K562 (cell line): ENCODE measurements around the gene C22orf39. TPM values are rescaled to one million over a fixed set of nuclear protein-coding genes. Genes with fewer than 3 reads are reported as not detected.
A peak's percentile ranks its signal among the peaks of the same experiment; 100 is the strongest.

Experiments used
- ASH1L ChIP-seq: fragments of 450-650 bp; IDR thresholded peaks from 2 replicates; pipeline ENCODE4 v1.6.1; 2018; ENCODE audit warnings: borderline replicate concordance, mild to moderate bottlenecking, low read depth; ENCODE audit not compliant: partially characterized antibody
- BDP1 ChIP-seq: IDR thresholded peaks from 3 replicates; pipeline ENCODE4 v1.6.1; 2011; ENCODE audit not compliant: insufficient read length, insufficient read depth
- DPF2 ChIP-seq: fragments of 450-650 bp; IDR thresholded peaks from 2 replicates; pipeline ENCODE4 v1.6.1; 2016
- HMG20B ChIP-seq: fragments of 250-450 bp; sonication (Bioruptor Pico); IDR thresholded peaks from 2 replicates; pipeline ENCODE4 v1.5.0; 2021; ENCODE audit warnings: mild to moderate bottlenecking
- NR2F6 ChIP-seq: fragments of 450-650 bp; formaldehyde crosslinking; IDR thresholded peaks from 2 replicates; pipeline ENCODE4 v1.4.0; 2020; ENCODE audit warnings: mild to moderate bottlenecking
- PHF8 ChIP-seq: fragments of 200-600 bp; sonication (generic); IDR thresholded peaks from 2 replicates; pipeline ENCODE4 v1.6.1; 2012; ENCODE audit warnings: mixed run types, mild to moderate bottlenecking, inconsistent platforms, low read length, moderate library complexity, borderline replicate concordance
- TEAD4 ChIP-seq, 2 experiments: sonication (generic) in 1 of 2; formaldehyde crosslinking in 1 of 2; IDR thresholded peaks; 2 replicates each; pipeline versions ENCODE4 v1.6.1 to v1.8.0; 2012 to 2022; ENCODE audit warnings: borderline replicate concordance in 1 of 2, inconsistent platforms in 1 of 2, low read length in 1 of 2, mild to moderate bottlenecking in 1 of 2, missing genetic modification reagents in 1 of 2
- ZNF175 ChIP-seq: fragments of 200-800 bp; sonication (Bioruptor generic); IDR thresholded peaks from 2 replicates; pipeline ENCODE4 v1.6.1; 2016; ENCODE audit warnings: low read depth, mild to moderate bottlenecking, missing genetic modification characterization, missing compliant biosample characterization
- ZNF592 ChIP-seq: fragments of 450-650 bp; IDR thresholded peaks from 2 replicates; pipeline ENCODE4 v1.6.1; 2017; ENCODE audit warnings: antibody characterized with exemption, mild to moderate bottlenecking
- ZNF707 ChIP-seq: fragments of 250-450 bp; sonication (Bioruptor Pico); conservative IDR thresholded peaks from 2 replicates; pipeline ENCODE4 v1.8.0; 2022; ENCODE audit warnings: inconsistent platforms, mild to moderate bottlenecking, moderate library complexity
- polyA plus RNA-seq, 8 experiments: library from polyadenylated mRNA; depleted of rRNA in 4 of 8; stranded (reverse) in 5 of 8; unstranded in 3 of 8; fragments of >200 nt; fragmentation: Nextera tagmentation in 2 of 8; fragmentation: Illumina TruSeq in 1 of 8; extraction: Ambion mirVana in 2 of 8; extraction: Trizol in 1 of 8; gene quantifications; 2 replicates each; pipeline versions ENCODE4 v1.2.1 to v1.2.3, GENCODE V29; 2011 to 2014; ENCODE audit warnings: inconsistent platforms in 1 of 8, missing spikeins in 1 of 8
- total RNA-seq, 7 experiments: library from RNA; depleted of rRNA in 6 of 7; stranded (reverse); fragments of >200 nt in 6 of 7; fragmentation: Illumina TruSeq in 2 of 7; extraction: Trizol in 2 of 7; gene quantifications; 2 replicates each; pipeline versions ENCODE4 v1.2.1 to v1.2.3, GENCODE V29; 2011 to 2021; ENCODE audit warnings: low replicate concordance in 1 of 7
- TF ChIP-seq, protein P1 (sequence below), 3 experiments: fragments of 200-800 bp in 1 of 3; sonication (Bioruptor generic) in 1 of 3; sonication (generic) in 1 of 3; formaldehyde crosslinking in 1 of 3; IDR thresholded peaks; 2 replicates each; pipeline versions ENCODE4 v1.6.1 to v1.8.0; 2016 to 2022; ENCODE audit warnings: mild to moderate bottlenecking in 2 of 3, missing compliant biosample characterization in 2 of 3, missing genetic modification characterization in 2 of 3, missing genetic modification reagents in 1 of 3
- TF ChIP-seq, protein P2 (sequence below), 3 experiments: IDR thresholded peaks in 2 of 3; conservative IDR thresholded peaks in 1 of 3; 2 replicates each; pipeline ENCODE4 v1.5.1; 2011 to 2012; ENCODE audit warnings: low read length in 3 of 3, mild to moderate bottlenecking in 3 of 3, control low read depth in 2 of 3, improper control_type of control experiment in 1 of 3, inconsistent platforms in 1 of 3, low read depth in 1 of 3, mixed read lengths in 1 of 3, moderate library complexity in 1 of 3; ENCODE audit not compliant: insufficient read depth in 2 of 3
- TF ChIP-seq, protein P3 (sequence below): IDR thresholded peaks from 2 replicates; pipeline ENCODE4 v1.6.1; 2011; ENCODE audit warnings: borderline replicate concordance, low read depth, mild to moderate bottlenecking, moderate library complexity, low read length; ENCODE audit not compliant: insufficient read depth, poor library complexity, severe bottlenecking

Gene C22orf39
- total and polyA plus RNA-seq, 9 of the 15 experiments (the other 6 are each of a cell fraction or from before 2014, with no cell fraction given), result 20.4 to 139 (median 66.8) TPM

GRCh38 chr22:19407649-19408606, 39.6 kb downstream of the C22orf39 start (continued):
- TF ChIP-seq, protein P1, sequence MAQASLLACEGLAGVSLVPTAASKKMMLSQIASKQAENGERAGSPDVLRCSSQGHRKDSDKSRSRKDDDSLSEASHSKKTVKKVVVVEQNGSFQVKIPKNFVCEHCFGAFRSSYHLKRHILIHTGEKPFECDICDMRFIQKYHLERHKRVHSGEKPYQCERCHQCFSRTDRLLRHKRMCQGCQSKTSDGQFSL (CRISPR knock-in tag; IDR thresholded peaks at IDR 0.05), result no peak
- TF ChIP-seq, protein P1 (tag; IDR thresholded peaks at IDR 0.05), result no peak
- TF ChIP-seq NR2F6 (no peak), TEAD4 (IDR thresholded peaks at IDR 0.05; ENCODE audit: low read length) (peak; percentile 98), TEAD4 (CRISPR knock-in tag; IDR thresholded peaks at IDR 0.05; ENCODE audit: borderline replicate concordance) (no peak), PHF8 (no peak), ZNF707 (CRISPR knock-in tag) (peak; percentile 47; the same call in 1 of the 2 replicates), DPF2 (peak; percentile 92), ASH1L (no peak), BDP1 (no peak), ZNF175 (CRISPR knock-in tag) (peak; percentile 80; the same call in 1 of the 2 replicates), ZNF592 (peak; percentile 87; the same call in 1 of the 2 replicates), HMG20B (CRISPR knock-in tag) (no peak)
- TF ChIP-seq, protein P2, sequence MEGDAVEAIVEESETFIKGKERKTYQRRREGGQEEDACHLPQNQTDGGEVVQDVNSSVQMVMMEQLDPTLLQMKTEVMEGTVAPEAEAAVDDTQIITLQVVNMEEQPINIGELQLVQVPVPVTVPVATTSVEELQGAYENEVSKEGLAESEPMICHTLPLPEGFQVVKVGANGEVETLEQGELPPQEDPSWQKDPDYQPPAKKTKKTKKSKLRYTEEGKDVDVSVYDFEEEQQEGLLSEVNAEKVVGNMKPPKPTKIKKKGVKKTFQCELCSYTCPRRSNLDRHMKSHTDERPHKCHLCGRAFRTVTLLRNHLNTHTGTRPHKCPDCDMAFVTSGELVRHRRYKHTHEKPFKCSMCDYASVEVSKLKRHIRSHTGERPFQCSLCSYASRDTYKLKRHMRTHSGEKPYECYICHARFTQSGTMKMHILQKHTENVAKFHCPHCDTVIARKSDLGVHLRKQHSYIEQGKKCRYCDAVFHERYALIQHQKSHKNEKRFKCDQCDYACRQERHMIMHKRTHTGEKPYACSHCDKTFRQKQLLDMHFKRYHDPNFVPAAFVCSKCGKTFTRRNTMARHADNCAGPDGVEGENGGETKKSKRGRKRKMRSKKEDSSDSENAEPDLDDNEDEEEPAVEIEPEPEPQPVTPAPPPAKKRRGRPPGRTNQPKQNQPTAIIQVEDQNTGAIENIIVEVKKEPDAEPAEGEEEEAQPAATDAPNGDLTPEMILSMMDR (IDR thresholded peaks at IDR 0.05 in 2 of 3, conservative IDR thresholded peaks at IDR 0.05 in 1 of 3; ENCODE audit: insufficient read depth in 2 of 3, low read depth in 1 of 3, low read length in 3 of 3), result peak in 1 of 3 experiments; percentile 3; a peak in 1 of 6 replicates
- TF ChIP-seq, protein P3, sequence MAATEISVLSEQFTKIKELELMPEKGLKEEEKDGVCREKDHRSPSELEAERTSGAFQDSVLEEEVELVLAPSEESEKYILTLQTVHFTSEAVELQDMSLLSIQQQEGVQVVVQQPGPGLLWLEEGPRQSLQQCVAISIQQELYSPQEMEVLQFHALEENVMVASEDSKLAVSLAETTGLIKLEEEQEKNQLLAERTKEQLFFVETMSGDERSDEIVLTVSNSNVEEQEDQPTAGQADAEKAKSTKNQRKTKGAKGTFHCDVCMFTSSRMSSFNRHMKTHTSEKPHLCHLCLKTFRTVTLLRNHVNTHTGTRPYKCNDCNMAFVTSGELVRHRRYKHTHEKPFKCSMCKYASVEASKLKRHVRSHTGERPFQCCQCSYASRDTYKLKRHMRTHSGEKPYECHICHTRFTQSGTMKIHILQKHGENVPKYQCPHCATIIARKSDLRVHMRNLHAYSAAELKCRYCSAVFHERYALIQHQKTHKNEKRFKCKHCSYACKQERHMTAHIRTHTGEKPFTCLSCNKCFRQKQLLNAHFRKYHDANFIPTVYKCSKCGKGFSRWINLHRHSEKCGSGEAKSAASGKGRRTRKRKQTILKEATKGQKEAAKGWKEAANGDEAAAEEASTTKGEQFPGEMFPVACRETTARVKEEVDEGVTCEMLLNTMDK, result no peak
